A549 (cell line): ENCODE measurements around the gene CTAGE4. TPM values are rescaled to one million over a fixed set of nuclear protein-coding genes. Genes with fewer than 3 reads are reported as not detected.
A peak's percentile ranks its signal among the peaks of the same experiment; 100 is the strongest.
"Not testable (repeated sequence)": the region's sequence is repeated elsewhere in the genome, so short reads cannot be mapped to it uniquely, and the experiment has no call there.

ENCODE experiments used
- ATAC-seq, 2 experiments: fragments of 200-7000 bp in 1 of 2; fragments of >200 bp in 1 of 2; cut with Nextera tagmentation in 1 of 2; cut with Tn5 transposase in 1 of 2; 3 replicates each; pipeline versions ENCODE4 v1.8.0 to v1.9.1; 2018 to 2020; ENCODE audit warnings: mild to moderate bottlenecking in 1 of 2, moderate library complexity in 1 of 2
- CTCF ChIA-PET: fragments of 300-600 bp; sonication (Branson Sonifier 250); formaldehyde crosslinking; extraction: SDS; loops from one replicate; lab custom pipeline; 2021; ENCODE audit warnings: antibody characterized with exemption, inconsistent platforms; lab: Yijun Ruan, JAX
- POLR2A ChIA-PET: fragments of 350-600 bp; formaldehyde crosslinking; extraction: SDS; loops from one replicate; lab custom pipeline; 2021; ENCODE audit warnings: antibody characterized with exemption, inconsistent platforms; lab: Yijun Ruan, JAX
- DNase-seq, 2 experiments: peaks; one replicate each; pipeline versions ENCODE4 v3.0.0 to v3.0.0-alpha.2; 2011 to 2016; ENCODE audit warnings: low read depth in 1 of 2, low spot score in 1 of 2
- FAIRE-seq: peaks from 2 replicates; lab custom pipeline; 2011; peaks lifted over from hg19 to GRCh38; lab: Jason Lieb, UNC
- H3K27ac ChIP-seq, 2 experiments: fragments of >200 bp; sonication (Bioruptor Twin); formaldehyde crosslinking; 3 replicates each; pipeline ENCODE4 v1.5.1; 2016 to 2017
- H3K4me1 ChIP-seq: fragments of >200 bp; sonication (Bioruptor Twin); formaldehyde crosslinking; 3 replicates; pipeline ENCODE4 v1.6.1; 2016
- H3K4me2 ChIP-seq: fragments of >200 bp; sonication (Bioruptor Twin); formaldehyde crosslinking; 3 replicates; pipeline ENCODE4 v1.6.1; 2016
- H3K4me3 ChIP-seq: fragments of >200 bp; sonication (Bioruptor Twin); formaldehyde crosslinking; 3 replicates; pipeline ENCODE4 v1.5.1; 2016
- H3K9me3 ChIP-seq: fragments of >200 bp; sonication (Bioruptor Twin); formaldehyde crosslinking; 3 replicates; pipeline ENCODE4 v1.6.1; 2016
- WGBS: methylation state at CpG from one replicate; pipeline ENCODE4 v1.1.6; 2017; ENCODE audit errors: missing lambda C conversion rate; 5-methylcytosine and 5-hydroxymethylcytosine counted together
- polyA plus RNA-seq, 4 experiments: library from polyadenylated mRNA; depleted of rRNA in 3 of 4; stranded (reverse); fragments of >200 nt; fragmentation: RNase III in 1 of 4; extraction: RNeasy Plus Mini Kit Qiagen cat#74134 plus additional on column Dnase treatment in 1 of 4; gene quantifications; 2 replicates in 3 of 4; 3 replicates in 1 of 4; pipeline ENCODE4 v1.2.3, GENCODE V29; 2011 to 2017

The CTAGE4 gene
- polyA plus RNA-seq, 2 of the 4 experiments (the other 2 are of a cell fraction), result 0.08 TPM; not detected in 1

DNA sequence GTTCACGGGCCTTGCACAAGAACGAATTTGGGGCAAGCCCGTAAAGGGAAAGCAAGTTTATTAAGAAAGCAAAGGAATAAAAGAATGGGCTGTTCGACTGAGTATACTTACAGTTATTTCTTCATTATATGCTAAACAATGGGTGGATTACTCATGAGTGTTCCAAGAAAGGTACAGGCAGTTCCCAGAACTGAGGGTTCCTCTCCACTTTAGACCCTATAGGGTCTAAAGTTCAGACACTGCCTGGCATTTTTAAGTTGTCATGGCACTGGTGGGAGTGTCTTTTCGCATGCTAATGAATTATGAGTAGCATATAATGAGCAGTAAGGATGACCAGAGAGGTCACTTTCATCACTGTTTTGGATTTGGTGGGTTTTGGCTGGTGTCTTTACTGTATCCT, 22.0 kb downstream of the CTAGE4 start:
- CTCF ChIA-PET, FAIRE-seq, H3K27ac ChIP-seq, POLR2A ChIA-PET, H3K4me1 ChIP-seq, DNase-seq, H3K4me2 ChIP-seq, H3K9me3 ChIP-seq, H3K4me3 ChIP-seq, ATAC-seq: not testable (repeated sequence)
- no CpG with 5 or more reads among the region's 5 CpGs for WGBS

DNA sequence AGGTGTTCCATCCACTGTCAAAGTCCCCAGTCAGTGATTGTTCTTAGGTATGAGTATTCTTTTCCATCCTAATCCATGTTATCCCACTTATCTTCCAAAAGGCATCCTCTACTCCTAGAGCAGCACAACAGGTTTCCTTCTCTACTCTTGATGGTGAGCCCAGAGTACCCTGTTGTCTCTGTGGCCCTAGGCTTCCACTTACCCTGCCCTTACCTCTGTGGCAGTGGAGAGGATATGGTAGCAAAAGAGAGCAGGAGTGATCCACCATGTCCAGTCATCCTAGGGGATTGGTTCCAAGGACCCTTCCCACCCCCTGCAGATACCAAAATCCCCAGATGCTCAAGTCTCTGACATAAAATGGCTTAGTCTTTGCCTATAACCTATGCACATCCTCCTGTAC, 33.9 kb downstream of the CTAGE4 start:
- CTCF ChIA-PET, POLR2A ChIA-PET, H3K4me2 ChIP-seq, H3K4me3 ChIP-seq, DNase-seq, H3K4me1 ChIP-seq, H3K27ac ChIP-seq, FAIRE-seq, ATAC-seq, H3K9me3 ChIP-seq: not testable (repeated sequence)

DNA sequence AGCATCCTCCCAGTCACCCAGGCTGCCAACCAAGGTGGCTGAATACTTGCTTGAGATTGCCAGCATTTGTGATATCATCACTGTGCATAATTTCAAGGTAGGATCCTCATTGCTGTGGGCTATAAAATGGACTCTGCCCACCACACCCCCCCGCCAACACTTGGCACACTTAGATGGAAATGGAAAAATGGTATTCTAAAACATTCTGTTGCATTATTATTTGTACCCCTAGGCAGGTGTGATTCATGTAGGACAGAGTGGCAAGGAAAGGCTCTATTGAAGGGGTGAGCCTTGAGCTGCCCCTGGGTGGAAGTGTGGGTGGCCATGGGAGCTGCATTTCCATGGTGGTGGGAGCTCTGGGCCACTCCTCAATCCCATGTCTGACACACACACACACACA, 35.3 kb downstream of the CTAGE4 start:
- H3K4me3 ChIP-seq, FAIRE-seq, DNase-seq, H3K9me3 ChIP-seq, H3K4me1 ChIP-seq, H3K27ac ChIP-seq, ATAC-seq, CTCF ChIA-PET, H3K4me2 ChIP-seq, POLR2A ChIA-PET: not testable (repeated sequence)
- 86% methylated on average over 1 of the region's 1 CpG for WGBS

- no CpG with 5 or more reads among the region's 4 CpGs for WGBS
- H3K4me1 ChIP-seq, DNase-seq, H3K9me3 ChIP-seq, CTCF ChIA-PET, H3K4me3 ChIP-seq, FAIRE-seq, POLR2A ChIA-PET, H3K27ac ChIP-seq, H3K4me2 ChIP-seq: not testable (repeated sequence)
- peak; percentile 45 to 71; a peak in 4 of 6 replicates for ATAC-seq
These were observed 35.9 kb downstream of the CTAGE4 start for GRCh38 chr7:144219149-144219548.

DNA sequence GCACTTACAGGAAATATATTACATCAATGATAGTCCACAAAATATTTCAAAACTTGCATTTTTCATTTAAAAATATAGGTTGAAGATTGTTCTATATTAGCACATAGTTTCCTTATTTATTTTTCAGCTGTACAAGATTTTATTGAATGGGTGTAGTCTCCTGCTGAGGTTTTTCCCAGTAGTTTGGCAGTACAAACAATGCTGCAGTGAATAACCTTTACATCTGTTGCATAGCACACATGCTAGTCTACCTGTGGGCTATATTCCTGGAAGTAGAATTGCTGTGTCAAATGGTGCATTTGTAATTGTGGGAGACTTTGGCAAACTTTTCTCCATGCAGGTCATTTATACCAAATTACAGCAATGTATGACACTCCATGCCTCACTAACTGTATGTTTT, 37.3 kb downstream of the CTAGE4 start:
- CTCF ChIA-PET, H3K9me3 ChIP-seq, DNase-seq, ATAC-seq, H3K27ac ChIP-seq, POLR2A ChIA-PET, H3K4me2 ChIP-seq, FAIRE-seq, H3K4me1 ChIP-seq, H3K4me3 ChIP-seq: not testable (repeated sequence)

DNA sequence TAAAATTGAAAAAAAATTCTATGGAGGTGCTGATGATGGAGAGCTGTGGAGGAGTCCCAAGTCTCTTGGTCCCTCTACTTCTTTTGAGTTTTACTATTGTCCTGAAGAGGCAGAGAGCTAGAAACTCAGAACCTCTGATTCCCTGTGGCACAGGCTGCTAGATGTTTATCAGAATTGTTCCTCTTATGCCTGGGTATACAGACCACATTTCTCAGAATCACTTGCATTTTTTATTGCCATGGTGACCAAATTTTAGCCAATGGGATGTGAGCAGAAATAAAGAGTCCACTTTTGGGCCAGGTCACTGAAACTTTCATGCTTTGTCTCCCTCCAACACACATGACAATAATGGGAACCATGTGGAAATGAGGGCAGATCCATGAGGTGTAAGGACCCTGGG, 40.4 kb downstream of the CTAGE4 start:
- H3K4me1 ChIP-seq, POLR2A ChIA-PET, ATAC-seq, DNase-seq, CTCF ChIA-PET, H3K4me3 ChIP-seq, H3K4me2 ChIP-seq, H3K9me3 ChIP-seq, H3K27ac ChIP-seq: not testable (repeated sequence)
- peak; percentile 87 for FAIRE-seq

DNA sequence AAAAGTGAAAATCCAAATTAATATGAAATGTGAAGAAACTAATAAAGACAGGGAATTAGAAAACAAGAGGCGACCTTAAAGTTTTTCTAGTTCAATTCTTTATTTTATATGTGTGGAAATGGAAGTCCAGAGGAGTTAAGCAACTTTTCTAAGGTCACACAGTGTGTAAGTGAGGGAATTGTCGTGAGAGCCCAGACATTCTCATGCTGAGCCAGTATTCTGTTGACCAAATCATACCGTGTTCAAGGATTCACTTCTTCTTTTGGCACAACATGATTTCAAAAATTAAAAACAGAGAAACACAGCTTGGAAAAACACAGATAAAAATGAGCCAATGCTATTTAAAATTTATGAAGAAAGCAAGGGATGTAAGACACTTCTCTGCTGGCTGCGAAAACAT, 43.6 kb downstream of the CTAGE4 start:
- ATAC-seq, DNase-seq, H3K9me3 ChIP-seq, FAIRE-seq, H3K4me3 ChIP-seq, POLR2A ChIA-PET, H3K4me2 ChIP-seq, H3K27ac ChIP-seq, CTCF ChIA-PET, H3K4me1 ChIP-seq: not testable (repeated sequence)
- 34% methylated on average over 3 of the region's 4 CpGs for WGBS

DNA sequence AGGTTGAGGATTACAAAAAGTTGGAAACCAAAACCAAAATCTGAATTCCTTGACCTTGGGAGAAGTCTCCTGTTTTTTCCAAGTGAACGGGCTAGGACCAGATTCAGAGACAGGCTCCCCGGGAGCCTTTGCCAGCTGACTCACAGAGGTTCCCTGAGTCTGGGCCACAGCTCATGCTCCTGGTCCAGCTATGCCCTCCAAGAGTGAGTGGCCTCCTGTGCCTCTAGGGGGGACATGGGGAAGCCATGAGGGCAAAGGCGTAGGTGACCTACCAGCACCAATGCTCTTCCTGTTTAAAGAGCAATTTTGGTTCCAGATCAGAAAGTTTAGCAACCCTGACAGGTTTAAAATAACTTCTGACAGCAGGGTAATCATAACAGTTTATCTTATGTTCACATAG, 45.5 kb downstream of the CTAGE4 start:
- H3K4me2 ChIP-seq, DNase-seq, H3K27ac ChIP-seq, POLR2A ChIA-PET, ATAC-seq, H3K4me3 ChIP-seq, CTCF ChIA-PET, FAIRE-seq, H3K4me1 ChIP-seq, H3K9me3 ChIP-seq: not testable (repeated sequence)
- 52% methylated on average over 2 of the region's 3 CpGs for WGBS

GRCh38 chr7:144231027-144231426, 47.8 kb downstream of the CTAGE4 start:
- H3K27ac ChIP-seq, POLR2A ChIA-PET, ATAC-seq, DNase-seq, CTCF ChIA-PET, H3K9me3 ChIP-seq, H3K4me1 ChIP-seq, H3K4me2 ChIP-seq, H3K4me3 ChIP-seq, FAIRE-seq: not testable (repeated sequence)
- no CpG with 5 or more reads among the region's 2 CpGs for WGBS

DNA sequence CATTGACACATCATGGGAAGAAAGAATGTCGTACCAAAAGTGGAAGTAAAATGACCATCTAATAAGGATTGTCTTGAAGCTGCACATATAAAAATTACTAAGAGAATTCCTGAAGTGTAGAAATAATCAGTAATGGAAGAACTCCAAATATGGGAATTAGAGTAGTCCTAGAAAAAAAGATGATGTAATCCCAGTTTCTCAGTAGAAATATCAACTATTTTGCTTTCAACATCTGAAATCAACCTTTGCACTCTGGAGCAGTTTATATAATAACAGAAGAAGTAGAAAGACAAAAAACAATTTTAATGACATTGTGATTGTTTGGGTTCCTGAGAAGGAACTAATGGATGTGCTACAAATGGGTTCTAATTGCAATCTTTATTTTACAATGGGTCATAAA, 49.8 kb downstream of the CTAGE4 start:
- FAIRE-seq, ATAC-seq, H3K4me2 ChIP-seq, H3K4me1 ChIP-seq, POLR2A ChIA-PET, DNase-seq, H3K9me3 ChIP-seq, CTCF ChIA-PET, H3K27ac ChIP-seq, H3K4me3 ChIP-seq: not testable (repeated sequence)
- WGBS, result 32% methylated on average over 1 of the region's 1 CpG
